ENCODE results near the gene NUDT22. TPM values are rescaled to one million over a fixed set of nuclear protein-coding genes. Genes with fewer than 3 reads are reported as not detected.

NUDT22 gene
- total RNA-seq, 1 experiment from 2014 or later: 72.4 TPM

GRCh38 chr11:64216879-64217278 is 9.2 kb upstream of the NUDT22 start:
- H3K4me1 ChIP-seq (ENCODE audit: insufficient read depth, low read length, poor library complexity, severe bottlenecking): peaks cover 14% of the 10 kb centered on the region
- DNase-seq (ENCODE audit: low spot score): no peak
- H3K27ac ChIP-seq (ENCODE audit: low read depth, low read length, poor library complexity, severe bottlenecking): no peak overlapping the region
- intact Hi-C loops (cut with micrococcal nuclease; ENCODE audit: unreplicated experiment): no loop called here
- ChIA-PET CTCF (interaction anchor here (0.8 to 1.1 kb wide), 2 partner anchors 12 to 88 kb away, joined by 4 to 7 read pairs; no protein-coding TSS in a partner anchor), POLR2A (ENCODE audit: low non-redundant PET) (no interaction called here)
- no peak overlapping the region for H3K4me3 ChIP-seq (ENCODE audit: low read depth, low read length, poor library complexity, severe bottlenecking)
- no TSS peak for BruUV-seq (replicated peaks)
- peaks cover 44% of the 10 kb centered on the region for H3K36me3 ChIP-seq (ENCODE audit: insufficient read depth, low read length, poor library complexity, severe bottlenecking)
- H3K27me3 ChIP-seq (replicated peaks; ENCODE audit: insufficient read depth, low read depth, low read length, poor library complexity): no peaks in the 10 kb centered on the region
- no peak for TF ChIP-seq EZH2 (IDR thresholded peaks at IDR 0.05; ENCODE audit: borderline replicate concordance, low read depth, low read length, poor library complexity, severe bottlenecking)
- TF ChIP-seq CTCF (conservative IDR thresholded peaks at IDR 0.05; ENCODE audit: low read depth, low read length): peak; percentile 41; the same call in 1 of the 2 replicates
- no peaks in the 10 kb centered on the region for H3K9me3 ChIP-seq (ENCODE audit: low read depth, low read length, poor library complexity, severe bottlenecking)

- intact Hi-C loops (cut with micrococcal nuclease; ENCODE audit: unreplicated experiment): no loop called here
- CTCF ChIA-PET: no interaction called here
- no TSS peak for BruUV-seq (replicated peaks)
- Histone ChIP-seq H3K27me3 (replicated peaks; ENCODE audit: insufficient read depth, low read depth, low read length, poor library complexity) (no peaks in the 10 kb centered on the region), H3K4me3 (ENCODE audit: low read depth, low read length, poor library complexity, severe bottlenecking) (no peak overlapping the region), H3K9me3 (ENCODE audit: low read depth, low read length, poor library complexity, severe bottlenecking) (no peaks in the 10 kb centered on the region), H3K27ac (ENCODE audit: low read depth, low read length, poor library complexity, severe bottlenecking) (no peak overlapping the region), H3K4me1 (ENCODE audit: insufficient read depth, low read length, poor library complexity, severe bottlenecking) (peaks cover 14% of the 10 kb centered on the region), H3K36me3 (ENCODE audit: insufficient read depth, low read length, poor library complexity, severe bottlenecking) (peaks cover 48% of the 10 kb centered on the region)
- POLR2A ChIA-PET (ENCODE audit: low non-redundant PET): no interaction called here
- no peak for DNase-seq (ENCODE audit: low spot score)
- no peak for TF ChIP-seq CTCF (conservative IDR thresholded peaks at IDR 0.05; ENCODE audit: low read depth, low read length)
- no peak for TF ChIP-seq EZH2 (IDR thresholded peaks at IDR 0.05; ENCODE audit: borderline replicate concordance, low read depth, low read length, poor library complexity, severe bottlenecking)
Measured at GRCh38 chr11:64218628-64219353, 7.3 kb upstream of the NUDT22 start.

- no peak for TF ChIP-seq EZH2 (IDR thresholded peaks at IDR 0.05; ENCODE audit: borderline replicate concordance, low read depth, low read length, poor library complexity, severe bottlenecking)
- no peak for TF ChIP-seq CTCF (conservative IDR thresholded peaks at IDR 0.05; ENCODE audit: low read depth, low read length)
- Histone ChIP-seq H3K27ac (ENCODE audit: low read depth, low read length, poor library complexity, severe bottlenecking) (no peak overlapping the region), H3K36me3 (ENCODE audit: insufficient read depth, low read length, poor library complexity, severe bottlenecking) (peaks cover 48% of the 10 kb centered on the region), H3K9me3 (ENCODE audit: low read depth, low read length, poor library complexity, severe bottlenecking) (no peaks in the 10 kb centered on the region), H3K27me3 (replicated peaks; ENCODE audit: insufficient read depth, low read depth, low read length, poor library complexity) (no peaks in the 10 kb centered on the region), H3K4me1 (ENCODE audit: insufficient read depth, low read length, poor library complexity, severe bottlenecking) (peaks cover 14% of the 10 kb centered on the region), H3K4me3 (ENCODE audit: low read depth, low read length, poor library complexity, severe bottlenecking) (no peak overlapping the region)
- no peak for DNase-seq (ENCODE audit: low spot score)
- ChIA-PET POLR2A (ENCODE audit: low non-redundant PET) (no interaction called here), CTCF (no interaction called here)
- intact Hi-C loops (cut with micrococcal nuclease; ENCODE audit: unreplicated experiment): no loop called here
- no TSS peak for BruUV-seq (replicated peaks)
Measured at GRCh38 chr11:64219354-64219684, 6.8 kb upstream of the NUDT22 start.

Data from A673 (cell line).